H9 (cell line): ENCODE data around the gene MAP3K21. TPM values are rescaled to one million over a fixed set of nuclear protein-coding genes. Genes with fewer than 3 reads are reported as not detected.

Source experiments
- DNase-seq: peaks from one replicate; pipeline ENCODE4 v3.0.0-alpha.2; 2017
- H2AFZ ChIP-seq: one replicate; pipeline ENCODE4 v1.6.1; 2013; ENCODE audit warnings: mild to moderate bottlenecking, low read length, control low read depth, moderate library complexity
- H2AK5ac ChIP-seq: 2 replicates; pipeline ENCODE4 v1.6.1; 2013; ENCODE audit warnings: low read length, control low read depth, mixed read lengths; ENCODE audit not compliant: insufficient read length
- H2BK120ac ChIP-seq: one replicate; pipeline ENCODE4 v1.6.1; 2013; ENCODE audit warnings: low read depth, mild to moderate bottlenecking, low read length, control low read depth, inconsistent platforms; ENCODE audit not compliant: poor library complexity, severe bottlenecking
- H2BK12ac ChIP-seq: 2 replicates; pipeline ENCODE4 v1.6.1; 2013; ENCODE audit warnings: low read length, control low read depth, mixed read lengths, low read depth; ENCODE audit not compliant: insufficient read length
- H2BK15ac ChIP-seq: 2 replicates; pipeline ENCODE4 v1.6.1; 2013; ENCODE audit warnings: low read depth, low read length, control low read depth
- H2BK20ac ChIP-seq: one replicate; pipeline ENCODE4 v1.6.1; 2013; ENCODE audit warnings: low read depth, mild to moderate bottlenecking, low read length, control low read depth, inconsistent platforms; ENCODE audit not compliant: poor library complexity, severe bottlenecking
- H2BK5ac ChIP-seq: 2 replicates; pipeline ENCODE4 v1.6.1; 2013; ENCODE audit warnings: low read length, control low read depth, mixed read lengths; ENCODE audit not compliant: insufficient read length
- H3K14ac ChIP-seq: 2 replicates; pipeline ENCODE4 v1.6.1; 2013; ENCODE audit warnings: low read length, control low read depth; ENCODE audit not compliant: insufficient read depth
- H3K18ac ChIP-seq: 2 replicates; pipeline ENCODE4 v1.6.1; 2013; ENCODE audit warnings: low read depth, mild to moderate bottlenecking, mixed read lengths, low read length, control low read depth; ENCODE audit not compliant: insufficient read length
- H3K23ac ChIP-seq: 2 replicates; pipeline ENCODE4 v1.6.1; 2013; ENCODE audit warnings: low read length, control low read depth, mixed read lengths, low read depth; ENCODE audit not compliant: insufficient read length
- H3K23me2 ChIP-seq: 2 replicates; pipeline ENCODE4 v1.6.1; 2013; ENCODE audit warnings: low read depth, mild to moderate bottlenecking, mixed read lengths, low read length, control low read depth; ENCODE audit not compliant: insufficient read length, poor library complexity, severe bottlenecking
- H3K27ac ChIP-seq: 2 replicates; pipeline ENCODE4 v1.5.1; 2013; ENCODE audit warnings: low read length, control low read depth, mixed read lengths, low read depth; ENCODE audit not compliant: insufficient read length
- H3K27me3 ChIP-seq: 2 replicates; pipeline ENCODE4 v1.6.1; 2013; ENCODE audit warnings: low read length, control low read depth, inconsistent platforms; ENCODE audit not compliant: insufficient read depth
- H3K4ac ChIP-seq: 2 replicates; pipeline ENCODE4 v1.6.1; 2013; ENCODE audit warnings: low read depth, mild to moderate bottlenecking, control low read depth, inconsistent platforms, low read length, moderate library complexity
- H3K4me1 ChIP-seq: 2 replicates; pipeline ENCODE4 v1.6.1; 2013; ENCODE audit warnings: low read length, control low read depth, inconsistent platforms; ENCODE audit not compliant: insufficient read depth
- H3K4me2 ChIP-seq: 2 replicates; pipeline ENCODE4 v1.6.1; 2013; ENCODE audit warnings: low read length, control low read depth, mixed read lengths; ENCODE audit not compliant: insufficient read length, insufficient read depth
- H3K56ac ChIP-seq: 2 replicates; pipeline ENCODE4 v1.6.1; 2013; ENCODE audit warnings: low read depth, mild to moderate bottlenecking, mixed read lengths, low read length, control low read depth; ENCODE audit not compliant: insufficient read length
- H3K79me1 ChIP-seq: 2 replicates; pipeline ENCODE4 v1.6.1; 2013; ENCODE audit warnings: low read depth, mild to moderate bottlenecking, moderate library complexity, low read length, control low read depth, inconsistent platforms; ENCODE audit not compliant: insufficient read depth, poor library complexity, severe bottlenecking
- H3K79me2 ChIP-seq: 2 replicates; pipeline ENCODE4 v1.6.1; 2013; ENCODE audit warnings: low read length, control low read depth, inconsistent platforms; ENCODE audit not compliant: insufficient read depth
- H3K9ac ChIP-seq: 2 replicates; pipeline ENCODE4 v1.6.1; 2013; ENCODE audit warnings: low read length, control low read depth, mixed read lengths; ENCODE audit not compliant: insufficient read length; ENCODE audit errors: extremely low read depth
- H3K9me3 ChIP-seq: one replicate; pipeline ENCODE4 v1.6.1; 2013; ENCODE audit warnings: low read depth, low read length, inconsistent platforms; ENCODE audit not compliant: control insufficient read depth
- H3T11ph ChIP-seq: one replicate; pipeline ENCODE4 v1.6.1; 2013; ENCODE audit warnings: mild to moderate bottlenecking, low read length, control low read depth, inconsistent platforms
- H4K20me1 ChIP-seq: one replicate; pipeline ENCODE4 v1.6.1; 2013; ENCODE audit not compliant: control insufficient read depth, insufficient read length, insufficient read depth
- H4K5ac ChIP-seq: 2 replicates; pipeline ENCODE4 v1.6.1; 2013; ENCODE audit warnings: low read depth, mild to moderate bottlenecking, mixed read lengths, low read length, control low read depth; ENCODE audit not compliant: insufficient read length
- H4K8ac ChIP-seq: replicated peaks from 2 replicates; pipeline ENCODE4 v1.6.1; 2013; ENCODE audit warnings: low read length, control low read depth, mixed read lengths, low read depth; ENCODE audit not compliant: insufficient read length
- H4K91ac ChIP-seq: 2 replicates; pipeline ENCODE4 v1.6.1; 2013; ENCODE audit warnings: low read depth, mild to moderate bottlenecking, moderate library complexity, mixed read lengths, low read length, control low read depth; ENCODE audit not compliant: insufficient read length
- H3K27ac Mint-ChIP-seq, 3 experiments: 2 replicates in 2 of 3; 3 replicates in 1 of 3; pipeline ENCODE4 v1.8.0; 2020 to 2021; ENCODE audit warnings: mixed read lengths in 3 of 3, mild to moderate bottlenecking in 1 of 3, moderate library complexity in 1 of 3
- H3K27me3 Mint-ChIP-seq: 2 replicates; pipeline ENCODE4 v1.8.0; 2021; ENCODE audit warnings: low read depth, mild to moderate bottlenecking, moderate library complexity, mixed read lengths
- H3K36me3 Mint-ChIP-seq, 3 experiments: 2 replicates in 2 of 3; 3 replicates in 1 of 3; pipeline ENCODE4 v1.8.0; 2020 to 2021; ENCODE audit warnings: low read depth in 3 of 3, mixed read lengths in 3 of 3; ENCODE audit not compliant: insufficient read depth in 1 of 3
- H3K4me1 Mint-ChIP-seq, 2 experiments: 2 replicates each; pipeline ENCODE4 v1.8.0; 2020; ENCODE audit warnings: mixed read lengths in 2 of 2
- H3K4me3 Mint-ChIP-seq, 2 experiments: 2 replicates in 1 of 2; 3 replicates in 1 of 2; pipeline ENCODE4 v1.8.0; 2020 to 2021; ENCODE audit warnings: mild to moderate bottlenecking in 2 of 2, mixed read lengths in 2 of 2, moderate library complexity in 1 of 2
- H3K9me3 Mint-ChIP-seq, 2 experiments: 2 replicates in 1 of 2; 3 replicates in 1 of 2; pipeline ENCODE4 v1.8.0; 2020; ENCODE audit warnings: mild to moderate bottlenecking in 2 of 2, mixed read lengths in 2 of 2, moderate library complexity in 1 of 2
- WGBS: extraction: QIAGEN DNeasy Blood & Tissue Kit; methylation state at CpG from one replicate; pipeline ENCODE4 v1.1.7; 2013; ENCODE audit warnings: missing lambda C conversion rate, low lambda C conversion rate, mixed read lengths; ENCODE audit not compliant: insufficient read length; ENCODE audit errors: extremely low coverage; 5-methylcytosine and 5-hydroxymethylcytosine counted together
- total RNA-seq: library from RNA; stranded (reverse); gene quantifications from 2 replicates; pipeline ENCODE4 v1.2.1, GENCODE V29; 2021
- TF ChIP-seq, protein P1 (sequence below): fragments of 200-600 bp; sonication (generic); conservative IDR thresholded peaks from 3 replicates; pipeline ENCODE4 v1.8.0; 2021; ENCODE audit warnings: antibody characterized with exemption, mild to moderate bottlenecking

MAP3K21 gene
- total RNA-seq, 1 experiment from 2014 or later = 11.7 TPM

DNA sequence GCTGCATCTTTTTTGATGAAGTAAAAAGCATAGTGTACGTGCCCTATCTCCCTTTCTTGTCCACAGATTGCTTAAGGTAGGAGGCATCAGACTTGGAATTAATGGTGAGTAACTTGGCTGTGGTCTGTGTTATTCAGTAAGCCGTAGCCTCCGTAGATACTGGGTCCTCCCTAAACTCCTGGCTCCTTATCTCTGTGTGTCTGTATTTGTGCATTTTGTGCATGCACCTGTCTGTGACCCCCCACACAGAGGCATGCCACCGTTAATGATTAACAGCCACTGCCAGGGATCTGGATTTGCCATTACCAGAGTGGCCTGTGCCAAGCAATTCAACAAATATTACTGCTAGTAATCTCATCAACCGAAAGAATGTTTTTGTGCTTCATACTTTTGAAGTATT, 31.9 kb downstream of the MAP3K21 start:
- Histone ChIP-seq H4K5ac (no peak overlapping the region), H3K14ac (no peak overlapping the region), H2AFZ (no peak overlapping the region), H3K9me3 (no peaks in the 10 kb centered on the region), H3K79me2 (no peaks in the 10 kb centered on the region), H2BK120ac (no peak overlapping the region), H4K20me1 (no peaks in the 10 kb centered on the region), H3K27ac (no peak overlapping the region), H4K91ac (no peak overlapping the region), H3K27me3 (no peaks in the 10 kb centered on the region), H3K4me1 (no peaks in the 10 kb centered on the region), H2BK12ac (no peak overlapping the region), H3K9ac (no peak overlapping the region), H3K23ac (no peak overlapping the region), H2BK20ac (no peak overlapping the region), H3K4ac (no peak overlapping the region), H2BK5ac (no peak overlapping the region), H2BK15ac (no peak overlapping the region), H3K23me2 (no peaks in the 10 kb centered on the region), H3K79me1 (no peaks in the 10 kb centered on the region), H2AK5ac (no peak overlapping the region), H4K8ac (no peak overlapping the region), H3K56ac (no peak overlapping the region), H3K4me2 (no peak overlapping the region), H3K18ac (no peak overlapping the region), H3T11ph (no peak overlapping the region)
- Mint-ChIP-seq H3K27me3 (no peaks in the 10 kb centered on the region), H3K9me3 (no peaks in the 10 kb centered on the region), H3K27ac (no peak overlapping the region), H3K4me3 (no peak overlapping the region), H3K4me1 (peaks cover 6 to 7% of the 10 kb centered on the region in 2 experiments; a peak in 3 of 4 replicates), H3K36me3 (peaks cover 15 to 28% (median 20%) of the 10 kb centered on the region in 3 experiments; a peak in 6 of 7 replicates)
- DNase-seq = no peak
- WGBS = no CpG with 5 or more reads among the region's 5 CpGs
- TF ChIP-seq, protein P1, sequence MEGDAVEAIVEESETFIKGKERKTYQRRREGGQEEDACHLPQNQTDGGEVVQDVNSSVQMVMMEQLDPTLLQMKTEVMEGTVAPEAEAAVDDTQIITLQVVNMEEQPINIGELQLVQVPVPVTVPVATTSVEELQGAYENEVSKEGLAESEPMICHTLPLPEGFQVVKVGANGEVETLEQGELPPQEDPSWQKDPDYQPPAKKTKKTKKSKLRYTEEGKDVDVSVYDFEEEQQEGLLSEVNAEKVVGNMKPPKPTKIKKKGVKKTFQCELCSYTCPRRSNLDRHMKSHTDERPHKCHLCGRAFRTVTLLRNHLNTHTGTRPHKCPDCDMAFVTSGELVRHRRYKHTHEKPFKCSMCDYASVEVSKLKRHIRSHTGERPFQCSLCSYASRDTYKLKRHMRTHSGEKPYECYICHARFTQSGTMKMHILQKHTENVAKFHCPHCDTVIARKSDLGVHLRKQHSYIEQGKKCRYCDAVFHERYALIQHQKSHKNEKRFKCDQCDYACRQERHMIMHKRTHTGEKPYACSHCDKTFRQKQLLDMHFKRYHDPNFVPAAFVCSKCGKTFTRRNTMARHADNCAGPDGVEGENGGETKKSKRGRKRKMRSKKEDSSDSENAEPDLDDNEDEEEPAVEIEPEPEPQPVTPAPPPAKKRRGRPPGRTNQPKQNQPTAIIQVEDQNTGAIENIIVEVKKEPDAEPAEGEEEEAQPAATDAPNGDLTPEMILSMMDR = no peak
